HepG2 (cell line): ENCODE results near the gene LCE4A. TPM values are rescaled to one million over a fixed set of nuclear protein-coding genes. Genes with fewer than 3 reads are reported as not detected.

ENCODE experiments used
- ATAC-seq: fragments of 200-7000 bp; cut with Tn5 transposase; 3 replicates; pipeline ENCODE4 v1.9.1; 2020; ENCODE audit warnings: mild to moderate bottlenecking, moderate library complexity
- BruUV-seq: library from RNA; stranded (reverse); fragments of 400-500 nt; replicated peaks from 2 replicates; lab custom pipeline; 2021; lab: Mats Ljungman, UMichigan
- CTCF ChIA-PET: fragments of 300-600 bp; formaldehyde crosslinking; extraction: SDS; loops from one replicate; lab custom pipeline; 2021; ENCODE audit warnings: low total read pairs, inconsistent platforms, low intra/inter-chr PET ratio; lab: Yijun Ruan, JAX
- POLR2A ChIA-PET: fragments of 350-600 bp; sonication (Branson Sonifier 250); formaldehyde crosslinking; loops from one replicate; lab custom pipeline; 2020; ENCODE audit warnings: antibody characterized with exemption, inconsistent platforms; lab: Yijun Ruan, JAX
- DNase-seq: peaks from one replicate; pipeline ENCODE4 v3.0.0-alpha.2; 2015; ENCODE audit warnings: low spot score
- FAIRE-seq: peaks from 3 replicates; lab custom pipeline; 2011; peaks lifted over from hg19 to GRCh38; lab: Jason Lieb, UNC
- H2AFZ ChIP-seq: one replicate; pipeline ENCODE4 v1.6.1; 2011; ENCODE audit warnings: low read length, inconsistent platforms
- H3K27ac ChIP-seq: fragments of 300-600 bp; 3 replicates; pipeline ENCODE4 v1.8.0; 2011; ENCODE audit warnings: mixed run types, mild to moderate bottlenecking, mixed read lengths, low read length, inconsistent platforms; ENCODE audit not compliant: insufficient read depth; ENCODE audit errors: extremely low read length
- H3K27me3 ChIP-seq, 2 experiments: fragments of 200-600 bp in 1 of 2; 2 replicates in 1 of 2; 3 replicates in 1 of 2; pipeline versions ENCODE4 v1.6.0 to v1.8.0; 2011; ENCODE audit warnings: low read length in 2 of 2, mild to moderate bottlenecking in 2 of 2, moderate library complexity in 2 of 2, inconsistent platforms in 1 of 2; ENCODE audit not compliant: insufficient read depth in 2 of 2, control insufficient read depth in 1 of 2
- H3K36me3 ChIP-seq, 2 experiments: fragments of 200-600 bp in 1 of 2; replicated peaks in 1 of 2; 2 replicates in 1 of 2; 3 replicates in 1 of 2; pipeline versions ENCODE4 v1.5.1 to v1.8.0; 2011; ENCODE audit warnings: low read length in 2 of 2, inconsistent platforms in 1 of 2; ENCODE audit not compliant: insufficient read depth in 2 of 2, control insufficient read depth in 1 of 2
- H3K4me1 ChIP-seq: 2 replicates; pipeline ENCODE4 v1.5.1; 2012; ENCODE audit warnings: low read length, inconsistent platforms; ENCODE audit not compliant: insufficient read depth
- H3K4me2 ChIP-seq: 2 replicates; pipeline ENCODE4 v1.6.0; 2011; ENCODE audit warnings: low read depth, low read length, inconsistent platforms
- H3K4me3 ChIP-seq, 3 experiments: fragments of 200-600 bp in 1 of 3; sonication (generic), shearing (Covaris generic) in 1 of 3; replicated peaks in 1 of 3; 2 replicates each; pipeline ENCODE4 v1.5.1; 2011 to 2016; ENCODE audit warnings: low read length in 3 of 3, inconsistent platforms in 2 of 3, low read depth in 2 of 3, mild to moderate bottlenecking in 2 of 3, control low read depth in 1 of 3, mixed read lengths in 1 of 3; ENCODE audit not compliant: insufficient read depth in 1 of 3
- H3K79me2 ChIP-seq: one replicate; pipeline ENCODE4 v1.6.1; 2011; ENCODE audit warnings: low read length, inconsistent platforms; ENCODE audit not compliant: insufficient read depth
- H3K9ac ChIP-seq: 2 replicates; pipeline ENCODE4 v1.6.0; 2011; ENCODE audit warnings: mild to moderate bottlenecking, low read depth, low read length, inconsistent platforms; ENCODE audit not compliant: insufficient read depth
- H3K9me3 ChIP-seq: 2 replicates; pipeline ENCODE4 v1.5.1; 2012; ENCODE audit warnings: mild to moderate bottlenecking, low read length
- H4K20me1 ChIP-seq: 2 replicates; pipeline ENCODE4 v1.6.0; 2011; ENCODE audit warnings: inconsistent platforms, mild to moderate bottlenecking, low read length, moderate library complexity; ENCODE audit not compliant: insufficient read depth
- AGO2 ChIP-seq: fragments of 200-400 bp; formaldehyde crosslinking; optimal IDR thresholded peaks from 2 replicates; pipeline ENCODE3; 2017; ENCODE audit warnings: mild to moderate bottlenecking, low read depth, low read length, moderate library complexity
- AHR ChIP-seq: IDR thresholded peaks from 2 replicates; pipeline ENCODE4 v1.6.1; 2018; ENCODE audit warnings: missing genetic modification reagents, missing compliant biosample characterization
- BATF2 ChIP-seq: sonication (generic); formaldehyde crosslinking; IDR thresholded peaks from 2 replicates; pipeline ENCODE4 v1.8.0; 2022; ENCODE audit warnings: mild to moderate bottlenecking, missing genetic modification reagents, moderate library complexity
- ELF1 ChIP-seq: sonication (generic); formaldehyde crosslinking; IDR thresholded peaks from 2 replicates; pipeline ENCODE4 v1.4.0; 2020; ENCODE audit warnings: missing genetic modification reagents
- HDAC6 ChIP-seq: fragments of 200-600 bp; sonication (generic); IDR thresholded peaks from 2 replicates; pipeline ENCODE4 v1.7.0; 2017; ENCODE audit warnings: mild to moderate bottlenecking, antibody characterized with exemption, low read length, low read depth
- ISX ChIP-seq: sonication (generic); formaldehyde crosslinking; conservative IDR thresholded peaks from 2 replicates; pipeline ENCODE4 v1.5.0; 2020; ENCODE audit warnings: missing genetic modification reagents
- KAT7 ChIP-seq: IDR thresholded peaks from 2 replicates; pipeline ENCODE4 v1.6.1; 2018; ENCODE audit warnings: borderline replicate concordance, missing compliant biosample characterization
- RARG ChIP-seq: sonication (generic); formaldehyde crosslinking; IDR thresholded peaks from 2 replicates; pipeline ENCODE4 v1.4.0; 2020; ENCODE audit warnings: low read depth, mild to moderate bottlenecking, missing genetic modification reagents
- ZBTB1 ChIP-seq: sonication (generic); formaldehyde crosslinking; IDR thresholded peaks from 2 replicates; pipeline ENCODE4 v1.4.0; 2020; ENCODE audit warnings: missing genetic modification reagents, borderline replicate concordance
- ZNF251 ChIP-seq: sonication (generic); formaldehyde crosslinking; IDR thresholded peaks from 2 replicates; pipeline ENCODE4 v1.9.0; 2021; ENCODE audit warnings: mild to moderate bottlenecking, missing genetic modification reagents
- ZNF484 ChIP-seq: sonication (generic); formaldehyde crosslinking; IDR thresholded peaks from 2 replicates; pipeline ENCODE4 v1.5.1; 2020; ENCODE audit warnings: mild to moderate bottlenecking, low read depth, missing genetic modification reagents, borderline replicate concordance
- ZNF543 ChIP-seq: sonication (generic); formaldehyde crosslinking; IDR thresholded peaks from 2 replicates; pipeline ENCODE4 v1.4.0; 2020; ENCODE audit warnings: mild to moderate bottlenecking, missing genetic modification reagents
- ZNF749 ChIP-seq: sonication (generic); formaldehyde crosslinking; IDR thresholded peaks from 2 replicates; pipeline ENCODE4 v1.8.0; 2022; ENCODE audit warnings: mild to moderate bottlenecking, missing genetic modification reagents, moderate library complexity, borderline replicate concordance
- ZNF777 ChIP-seq: sonication (generic); formaldehyde crosslinking; IDR thresholded peaks from 2 replicates; pipeline ENCODE4 v1.4.0; 2020; ENCODE audit warnings: missing genetic modification reagents
- ZNF850 ChIP-seq: sonication (generic); formaldehyde crosslinking; conservative IDR thresholded peaks from 2 replicates; pipeline ENCODE4 v1.9.0; 2021; ENCODE audit warnings: mild to moderate bottlenecking, missing genetic modification reagents
- WGBS: methylation state at CpG from one replicate; pipeline ENCODE4 v1.1.6; 2017; ENCODE audit warnings: low lambda C conversion rate; 5-methylcytosine and 5-hydroxymethylcytosine counted together
- in situ Hi-C: cut with HindIII; loops from 2 replicates; pipeline ENCODE4 v1.10.0; 2017; ENCODE audit warnings: low pct_unique_long_range_greater_than_20kb; ENCODE audit not compliant: extremely low pct_ligation_motif_present
- intact Hi-C: fragments of 100-400 bp; cut with micrococcal nuclease; formaldehyde crosslinking; loops from one replicate; pipeline ENCODE4 v1.10.0; 2022; ENCODE audit not compliant: unreplicated experiment
- polyA plus RNA-seq, 8 experiments: library from polyadenylated mRNA; depleted of rRNA in 3 of 8; stranded (reverse) in 7 of 8; unstranded in 1 of 8; fragments of >200 nt; fragmentation: Illumina TruSeq in 4 of 8; extraction: Trizol in 4 of 8; gene quantifications; 2 replicates each; pipeline versions ENCODE4 v1.2.1 to v1.2.3, GENCODE V29; 2011 to 2016; ENCODE audit warnings: low read depth in 4 of 8, missing spikeins in 1 of 8, mixed read lengths in 1 of 8; ENCODE audit not compliant: insufficient read depth in 1 of 8
- total RNA-seq, 5 experiments: library from RNA; depleted of rRNA; stranded (reverse); fragments of >200 nt; fragmentation: Illumina TruSeq; extraction: Trizol; gene quantifications; 2 replicates each; pipeline ENCODE4 v1.2.3, GENCODE V29; 2016; ENCODE audit warnings: low read depth in 1 of 5

Gene LCE4A
- total and polyA plus RNA-seq, 2 of the 13 experiments (the other 11 are each of a cell fraction or from before 2014, with no cell fraction given), result not detected

- no peaks in the 10 kb centered on the region for H3K79me2 ChIP-seq
- H3K9me3 ChIP-seq, result no peaks in the 10 kb centered on the region
- no peak overlapping the region for H2AFZ ChIP-seq
- H4K20me1 ChIP-seq, result no peaks in the 10 kb centered on the region
- BruUV-seq, result no TSS peak
- H3K27ac ChIP-seq, result no peak overlapping the region
- H3K36me3 ChIP-seq, result no peaks in the 10 kb centered on the region
- no peak overlapping the region for H3K9ac ChIP-seq
- ATAC-seq, result no peak
- H3K4me2 ChIP-seq, result no peak overlapping the region
- FAIRE-seq, result no peak
- DNase-seq, result no peak
- in situ Hi-C loops, result no loop called here
- intact Hi-C loops, result no loop called here
- no peaks in the 10 kb centered on the region for H3K27me3 ChIP-seq
- 0% methylated on average over 1 of the region's 1 CpG for WGBS
- ChIA-PET CTCF (no interaction called here), POLR2A (no interaction called here)
- H3K4me3 ChIP-seq, result no peak overlapping the region
- TF ChIP-seq BATF2 (CRISPR knock-in tag), result no peak
- TF ChIP-seq AHR, result no peak
- no peak for TF ChIP-seq ZNF251 (CRISPR knock-in tag)
- no peak for TF ChIP-seq ELF1 (CRISPR knock-in tag)
- no peak for TF ChIP-seq ZNF749 (CRISPR knock-in tag)
- TF ChIP-seq ZNF850 (CRISPR knock-in tag), result no peak
- TF ChIP-seq RARG (CRISPR knock-in tag), result no peak
- TF ChIP-seq ISX (CRISPR knock-in tag), result no peak
- no peak for TF ChIP-seq AGO2
- no peak for TF ChIP-seq ZBTB1 (CRISPR knock-in tag)
- H3K4me1 ChIP-seq, result no peaks in the 10 kb centered on the region
Measured at GRCh38 chr1:152753586-152753985, 45.6 kb downstream of the LCE4A start.

- Histone ChIP-seq H2AFZ (no peak overlapping the region), H3K79me2 (no peaks in the 10 kb centered on the region), H3K36me3 (no peaks in the 10 kb centered on the region), H3K4me2 (no peak overlapping the region), H3K9me3 (no peaks in the 10 kb centered on the region), H3K9ac (no peak overlapping the region), H3K4me1 (no peaks in the 10 kb centered on the region), H4K20me1 (no peaks in the 10 kb centered on the region), H3K27ac (no peak overlapping the region), H3K4me3 (no peak overlapping the region), H3K27me3 (no peaks in the 10 kb centered on the region)
- FAIRE-seq (no peak), DNase-seq (no peak), ATAC-seq (no peak)
- BruUV-seq, result no TSS peak
- ChIA-PET POLR2A (no interaction called here), CTCF (no interaction called here)
- no peak for TF ChIP-seq ZNF543 (CRISPR knock-in tag)
- TF ChIP-seq HDAC6, result no peak
- no peak for TF ChIP-seq ZNF777 (CRISPR knock-in tag)
- TF ChIP-seq ZNF484 (CRISPR knock-in tag), result no peak
- TF ChIP-seq KAT7 (CRISPR knock-in tag), result no peak
- intact Hi-C loops, result no loop called here
- 25% methylated on average over 2 of the region's 2 CpGs for WGBS
- in situ Hi-C loops, result no loop called here
Measured at GRCh38 chr1:152756872-152757271, 48.9 kb downstream of the LCE4A start.
